ENCODE measurements around the gene TCEANC2. TPM values are rescaled to one million over a fixed set of nuclear protein-coding genes. Genes with fewer than 3 reads are reported as not detected.

The TCEANC2 gene
- total and polyA plus RNA-seq, 4 donors = 0.89 to 2.1 (median 1.7) TPM

DNA sequence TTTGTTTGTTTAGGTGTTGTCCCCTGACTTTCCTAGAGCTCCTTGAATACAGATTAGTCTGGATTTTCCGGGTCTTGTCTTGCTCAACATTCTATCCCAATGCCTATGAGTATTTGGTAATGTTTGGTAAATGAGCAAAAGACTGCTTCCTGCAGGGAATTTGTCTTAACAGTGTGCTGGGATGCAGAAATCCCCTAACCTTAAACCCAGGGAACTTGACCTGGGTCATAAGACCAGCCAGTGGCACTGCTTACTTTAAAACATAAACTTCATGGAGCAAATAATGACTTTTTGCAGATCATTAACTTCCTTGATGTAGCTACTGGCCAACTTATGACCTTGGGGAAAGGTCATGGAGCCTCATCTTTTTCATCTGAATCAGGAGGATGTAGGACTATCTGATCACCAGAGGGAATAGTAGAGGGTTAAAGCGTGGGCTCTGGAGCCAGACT lies 27.2 kb downstream of the TCEANC2 start:
- TF ChIP-seq GABPA (IDR thresholded peaks at IDR 0.05 in 1 of 2, conservative IDR thresholded peaks at IDR 0.05 in 1 of 2) (no peak), FOXA2 (IDR thresholded peaks at IDR 0.05) (peak; percentile 7), SP1 (IDR thresholded peaks at IDR 0.05) (peak; percentile 27), JUND (IDR thresholded peaks at IDR 0.05) (peak in 1 of 2 donors; percentile 13), HNF4A (conservative IDR thresholded peaks at IDR 0.05) (peak; percentile 42 to 58), YY1 (IDR thresholded peaks at IDR 0.05) (no peak), RXRA (IDR thresholded peaks at IDR 0.05) (peak; percentile 48 to 73)
- Histone ChIP-seq H3K9me3 (ENCODE audit: control insufficient read depth in 4 of 4, low read length in 3 of 4) (no peaks in the 10 kb centered on the region), H3K27ac (ENCODE audit: low read depth in 1 of 2, low read length in 2 of 2) (peak overlapping the region; percentile 40 to 61), H3K4me3 (ENCODE audit: low read depth in 1 of 3, low read length in 3 of 3) (no peak overlapping the region), H3K9ac (ENCODE audit: low read depth in 1 of 2, low read length in 2 of 2) (no peak overlapping the region), H3K27me3 (ENCODE audit: control insufficient read depth in 4 of 4, insufficient read depth in 4 of 4, low read length in 3 of 4) (no peaks in the 10 kb centered on the region), H3K36me3 (ENCODE audit: control insufficient read depth in 4 of 4, insufficient read depth in 3 of 4, low read depth in 1 of 4, low read length in 3 of 4) (no peaks in the 10 kb centered on the region), H3K4me1 (ENCODE audit: control insufficient read depth in 4 of 4, insufficient read depth in 4 of 4, low read length in 3 of 4) (peaks cover 2 to 47% (median 36%) of the 10 kb centered on the region in 4 donors)
- WGBS = 48% methylated on average over 2 of the region's 2 CpGs
- DNase-seq (ENCODE audit: low spot score) = no peak

DNA sequence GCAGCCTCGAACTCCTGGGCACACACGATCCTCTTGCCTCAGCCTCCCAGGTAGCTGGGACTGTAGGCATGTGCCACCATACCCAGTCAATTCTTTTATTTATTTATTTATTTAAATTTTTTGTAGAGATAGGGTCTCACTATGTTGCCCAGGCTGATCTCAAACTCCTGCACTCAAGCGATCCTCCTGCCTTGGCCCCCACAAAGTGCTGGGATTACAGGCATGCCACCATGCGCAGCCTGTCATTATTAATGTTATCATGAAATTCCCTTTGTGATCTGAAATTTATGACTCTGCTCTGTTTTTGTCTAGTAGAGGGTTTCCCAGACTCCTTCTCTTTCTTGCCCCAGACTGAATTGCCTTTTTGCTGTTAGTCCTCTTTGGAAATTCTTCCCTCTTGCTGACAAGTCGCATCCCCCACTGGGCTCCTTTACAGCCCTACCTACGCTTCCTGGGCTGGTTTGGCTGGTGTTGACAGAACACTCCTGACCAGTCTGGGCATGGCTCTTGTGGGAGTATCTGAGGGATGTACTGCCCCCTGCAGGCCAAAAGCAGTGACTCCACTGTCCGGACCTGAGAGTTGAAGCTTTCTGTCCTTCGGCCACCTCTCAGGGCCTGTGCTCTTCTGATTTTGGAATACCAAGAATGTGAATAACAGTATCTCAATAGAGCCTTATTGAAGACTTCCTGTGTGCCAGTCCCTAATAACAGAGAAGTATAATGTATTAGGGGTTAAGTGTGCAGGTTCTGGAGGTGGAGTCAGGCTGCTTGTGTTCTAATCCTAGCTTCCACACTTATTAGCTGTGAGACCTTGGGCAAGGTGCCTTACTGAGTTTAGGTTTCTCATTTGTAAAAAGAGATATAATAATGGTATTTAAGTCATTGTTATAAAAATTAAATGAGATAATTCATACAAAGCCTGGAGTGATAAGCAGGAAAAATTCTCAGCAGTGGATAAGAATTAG lies 28.2 kb downstream of the TCEANC2 start:
- WGBS = 66% methylated on average over 8 of the region's 8 CpGs
- DNase-seq (ENCODE audit: low spot score) = peak; percentile 78

More for the DNA sequence above, 28.2 kb downstream of the TCEANC2 start:
- Histone ChIP-seq H3K4me1 (ENCODE audit: control insufficient read depth in 4 of 4, insufficient read depth in 4 of 4, low read length in 3 of 4) (peaks cover 2 to 45% (median 35%) of the 10 kb centered on the region in 4 donors), H3K4me3 (ENCODE audit: low read depth in 1 of 3, low read length in 3 of 3) (no peak overlapping the region), H3K9me3 (ENCODE audit: control insufficient read depth in 4 of 4, low read length in 3 of 4) (no peaks in the 10 kb centered on the region), H3K27me3 (ENCODE audit: control insufficient read depth in 4 of 4, insufficient read depth in 4 of 4, low read length in 3 of 4) (no peaks in the 10 kb centered on the region), H3K36me3 (ENCODE audit: control insufficient read depth in 4 of 4, insufficient read depth in 3 of 4, low read depth in 1 of 4, low read length in 3 of 4) (no peaks in the 10 kb centered on the region), H3K9ac (ENCODE audit: low read depth in 1 of 2, low read length in 2 of 2) (no peak overlapping the region), H3K27ac (ENCODE audit: low read depth in 1 of 2, low read length in 2 of 2) (peak overlapping the region in 1 of 2 donors; percentile 20)
- TF ChIP-seq, protein P1, sequence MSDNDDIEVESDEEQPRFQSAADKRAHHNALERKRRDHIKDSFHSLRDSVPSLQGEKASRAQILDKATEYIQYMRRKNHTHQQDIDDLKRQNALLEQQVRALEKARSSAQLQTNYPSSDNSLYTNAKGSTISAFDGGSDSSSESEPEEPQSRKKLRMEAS (IDR thresholded peaks at IDR 0.05) = no peak
- TF ChIP-seq, protein P2, sequence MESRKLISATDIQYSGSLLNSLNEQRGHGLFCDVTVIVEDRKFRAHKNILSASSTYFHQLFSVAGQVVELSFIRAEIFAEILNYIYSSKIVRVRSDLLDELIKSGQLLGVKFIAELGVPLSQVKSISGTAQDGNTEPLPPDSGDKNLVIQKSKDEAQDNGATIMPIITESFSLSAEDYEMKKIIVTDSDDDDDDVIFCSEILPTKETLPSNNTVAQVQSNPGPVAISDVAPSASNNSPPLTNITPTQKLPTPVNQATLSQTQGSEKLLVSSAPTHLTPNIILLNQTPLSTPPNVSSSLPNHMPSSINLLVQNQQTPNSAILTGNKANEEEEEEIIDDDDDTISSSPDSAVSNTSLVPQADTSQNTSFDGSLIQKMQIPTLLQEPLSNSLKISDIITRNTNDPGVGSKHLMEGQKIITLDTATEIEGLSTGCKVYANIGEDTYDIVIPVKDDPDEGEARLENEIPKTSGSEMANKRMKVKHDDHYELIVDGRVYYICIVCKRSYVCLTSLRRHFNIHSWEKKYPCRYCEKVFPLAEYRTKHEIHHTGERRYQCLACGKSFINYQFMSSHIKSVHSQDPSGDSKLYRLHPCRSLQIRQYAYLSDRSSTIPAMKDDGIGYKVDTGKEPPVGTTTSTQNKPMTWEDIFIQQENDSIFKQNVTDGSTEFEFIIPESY (IDR thresholded peaks at IDR 0.05) = no peak
- peak in 1 of 2 donors; percentile 10 for TF ChIP-seq HNF4A (conservative IDR thresholded peaks at IDR 0.05)
- peak; percentile 72 for TF ChIP-seq FOXA2 (IDR thresholded peaks at IDR 0.05)
- TF ChIP-seq, protein P3, sequence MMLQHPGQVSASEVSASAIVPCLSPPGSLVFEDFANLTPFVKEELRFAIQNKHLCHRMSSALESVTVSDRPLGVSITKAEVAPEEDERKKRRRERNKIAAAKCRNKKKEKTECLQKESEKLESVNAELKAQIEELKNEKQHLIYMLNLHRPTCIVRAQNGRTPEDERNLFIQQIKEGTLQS (IDR thresholded peaks at IDR 0.05) = no peak
- TF ChIP-seq EGR1 (IDR thresholded peaks at IDR 0.05; ENCODE audit: low read depth in 2 of 2) = no peak
- TF ChIP-seq SP1 (IDR thresholded peaks at IDR 0.05) = peak; percentile 39
- TF ChIP-seq GABPA (IDR thresholded peaks at IDR 0.05 in 1 of 2, conservative IDR thresholded peaks at IDR 0.05 in 1 of 2) = no peak
- TF ChIP-seq, protein P4, sequence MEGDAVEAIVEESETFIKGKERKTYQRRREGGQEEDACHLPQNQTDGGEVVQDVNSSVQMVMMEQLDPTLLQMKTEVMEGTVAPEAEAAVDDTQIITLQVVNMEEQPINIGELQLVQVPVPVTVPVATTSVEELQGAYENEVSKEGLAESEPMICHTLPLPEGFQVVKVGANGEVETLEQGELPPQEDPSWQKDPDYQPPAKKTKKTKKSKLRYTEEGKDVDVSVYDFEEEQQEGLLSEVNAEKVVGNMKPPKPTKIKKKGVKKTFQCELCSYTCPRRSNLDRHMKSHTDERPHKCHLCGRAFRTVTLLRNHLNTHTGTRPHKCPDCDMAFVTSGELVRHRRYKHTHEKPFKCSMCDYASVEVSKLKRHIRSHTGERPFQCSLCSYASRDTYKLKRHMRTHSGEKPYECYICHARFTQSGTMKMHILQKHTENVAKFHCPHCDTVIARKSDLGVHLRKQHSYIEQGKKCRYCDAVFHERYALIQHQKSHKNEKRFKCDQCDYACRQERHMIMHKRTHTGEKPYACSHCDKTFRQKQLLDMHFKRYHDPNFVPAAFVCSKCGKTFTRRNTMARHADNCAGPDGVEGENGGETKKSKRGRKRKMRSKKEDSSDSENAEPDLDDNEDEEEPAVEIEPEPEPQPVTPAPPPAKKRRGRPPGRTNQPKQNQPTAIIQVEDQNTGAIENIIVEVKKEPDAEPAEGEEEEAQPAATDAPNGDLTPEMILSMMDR (IDR thresholded peaks at IDR 0.05; ENCODE audit: low read depth, low read length, missing input control) = peak; percentile 83
- peak; percentile 79 to 88 for TF ChIP-seq RAD21 (IDR thresholded peaks at IDR 0.05)
- no peak for TF ChIP-seq YY1 (IDR thresholded peaks at IDR 0.05)
- TF ChIP-seq RXRA (IDR thresholded peaks at IDR 0.05) = peak in 1 of 2 donors; percentile 39
- no peak for TF ChIP-seq NR2F2 (IDR thresholded peaks at IDR 0.05)
- no peak for TF ChIP-seq HNF4G (IDR thresholded peaks at IDR 0.05)
- no peak for TF ChIP-seq TAF1 (conservative IDR thresholded peaks at IDR 0.05)
- peak; percentile 54 for TF ChIP-seq FOXA1 (IDR thresholded peaks at IDR 0.05)
